OCI-M2 (cell line): ENCODE data around the gene ZNF525.
"Not testable (repeated sequence)": the region's sequence is repeated elsewhere in the genome, so short reads cannot be mapped to it uniquely, and the experiment has no call there.

Experiments used
- DNase-seq: peaks from one replicate; lab custom pipeline; 2025; ENCODE audit not compliant: unreplicated experiment; lab: John Stamatoyannopoulos, UW

Gene ZNF525

DNA sequence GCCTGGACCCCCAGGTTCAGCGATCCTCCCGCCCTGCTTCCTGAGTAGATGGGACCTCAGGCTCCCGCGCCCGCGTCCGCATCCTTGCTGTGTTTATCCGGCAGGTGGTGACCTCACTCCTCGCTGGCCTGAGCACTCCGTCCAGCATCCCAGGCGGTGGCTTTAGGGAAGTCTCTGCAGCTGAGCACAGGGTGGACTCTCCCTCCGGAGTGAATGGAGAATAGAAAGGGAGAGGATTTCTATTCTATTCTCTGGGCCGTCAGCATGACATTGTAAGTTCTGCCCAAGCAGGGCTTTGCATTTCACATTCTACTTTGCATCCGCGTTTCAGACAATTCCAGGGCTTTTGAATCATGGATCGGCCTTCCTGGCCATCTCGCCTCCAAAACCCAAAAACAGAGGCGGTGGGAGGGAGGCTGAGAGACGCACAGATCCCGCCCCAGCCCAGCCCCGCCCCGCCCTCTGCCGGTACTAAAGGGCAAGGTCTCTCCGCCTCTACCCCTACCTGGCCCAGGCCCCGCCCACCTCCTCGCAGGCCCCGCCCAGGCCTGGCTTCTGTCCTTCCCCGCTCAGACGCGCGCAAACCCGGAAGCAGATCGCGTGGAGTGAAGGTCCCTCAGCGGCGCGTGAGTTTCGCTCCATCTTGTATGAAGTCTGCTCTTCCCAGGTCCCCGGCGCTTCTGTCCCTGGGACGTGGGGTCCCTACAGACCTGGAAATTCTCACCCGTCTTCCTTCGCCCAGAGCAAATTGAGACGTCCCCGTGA is at the start of gene ZNF525:
ZNF525 (plus strand) TSS at position 572 of the 765 bp plus-strand sequence. CDS start 6,577 bp downstream, outside the sequence.
- no peak for DNase-seq

DNA sequence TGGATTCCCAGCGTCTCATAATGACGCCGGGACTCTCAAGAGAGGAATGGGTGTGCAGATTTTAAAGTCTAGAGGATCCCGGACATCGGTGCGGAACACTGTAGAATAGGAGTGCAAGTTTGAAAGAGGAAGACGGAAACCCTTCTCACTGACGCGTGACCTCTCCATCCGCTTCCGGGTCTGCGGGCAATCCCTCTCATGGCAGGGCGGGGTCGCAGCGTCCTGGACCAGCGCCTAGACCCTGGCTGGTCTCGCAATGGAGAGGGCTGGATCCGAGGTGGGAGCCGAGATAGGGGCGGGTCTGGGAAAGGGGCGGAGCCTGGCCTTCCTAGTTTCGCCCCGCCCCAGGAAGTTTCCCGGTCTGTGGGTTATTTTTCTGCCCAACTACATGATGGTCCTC is 36.5 kb upstream of the ZNF525 start:
- DNase-seq: no peak

DNA sequence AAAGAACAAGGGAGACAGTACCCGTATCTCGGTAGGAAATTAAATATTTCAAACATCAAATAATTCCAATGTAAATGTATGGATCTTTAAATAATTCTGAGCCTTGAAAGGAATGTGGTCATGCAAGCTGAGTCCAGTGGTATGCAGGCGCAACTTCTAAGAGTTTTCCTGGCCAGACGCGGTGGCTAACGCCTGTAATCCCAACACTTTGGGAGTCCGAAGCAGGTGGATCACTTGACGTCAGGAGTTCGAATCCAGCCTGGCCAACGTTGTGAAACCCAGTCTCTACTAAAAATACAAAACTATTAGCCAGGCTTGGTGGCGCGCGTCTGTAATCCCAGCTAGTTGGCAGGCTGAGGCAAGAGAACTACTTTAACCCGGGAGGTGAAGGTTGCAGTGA is 33.0 kb upstream of the ZNF525 start:
- no peak for DNase-seq

DNA sequence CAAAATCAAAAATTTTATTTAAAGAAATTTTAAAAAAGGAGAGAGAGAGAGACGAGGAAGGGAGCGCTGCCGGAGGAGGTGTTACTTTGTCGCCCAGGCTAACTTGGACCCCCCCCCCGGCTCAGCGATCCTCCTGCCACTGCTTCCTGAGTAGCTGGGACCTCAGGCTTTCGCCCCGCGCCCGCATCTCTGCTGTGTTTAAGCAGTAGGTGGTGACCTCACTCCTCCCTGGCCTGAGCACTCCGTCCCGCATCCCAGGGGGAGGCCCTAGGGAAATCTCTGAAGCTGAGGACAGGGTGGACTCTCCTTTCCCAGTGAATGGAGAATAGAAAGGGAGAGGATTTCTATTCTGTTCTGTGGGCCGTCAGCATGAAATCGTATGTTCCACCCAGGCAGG is 32.4 kb upstream of the ZNF525 start:
- no peak for DNase-seq

DNA sequence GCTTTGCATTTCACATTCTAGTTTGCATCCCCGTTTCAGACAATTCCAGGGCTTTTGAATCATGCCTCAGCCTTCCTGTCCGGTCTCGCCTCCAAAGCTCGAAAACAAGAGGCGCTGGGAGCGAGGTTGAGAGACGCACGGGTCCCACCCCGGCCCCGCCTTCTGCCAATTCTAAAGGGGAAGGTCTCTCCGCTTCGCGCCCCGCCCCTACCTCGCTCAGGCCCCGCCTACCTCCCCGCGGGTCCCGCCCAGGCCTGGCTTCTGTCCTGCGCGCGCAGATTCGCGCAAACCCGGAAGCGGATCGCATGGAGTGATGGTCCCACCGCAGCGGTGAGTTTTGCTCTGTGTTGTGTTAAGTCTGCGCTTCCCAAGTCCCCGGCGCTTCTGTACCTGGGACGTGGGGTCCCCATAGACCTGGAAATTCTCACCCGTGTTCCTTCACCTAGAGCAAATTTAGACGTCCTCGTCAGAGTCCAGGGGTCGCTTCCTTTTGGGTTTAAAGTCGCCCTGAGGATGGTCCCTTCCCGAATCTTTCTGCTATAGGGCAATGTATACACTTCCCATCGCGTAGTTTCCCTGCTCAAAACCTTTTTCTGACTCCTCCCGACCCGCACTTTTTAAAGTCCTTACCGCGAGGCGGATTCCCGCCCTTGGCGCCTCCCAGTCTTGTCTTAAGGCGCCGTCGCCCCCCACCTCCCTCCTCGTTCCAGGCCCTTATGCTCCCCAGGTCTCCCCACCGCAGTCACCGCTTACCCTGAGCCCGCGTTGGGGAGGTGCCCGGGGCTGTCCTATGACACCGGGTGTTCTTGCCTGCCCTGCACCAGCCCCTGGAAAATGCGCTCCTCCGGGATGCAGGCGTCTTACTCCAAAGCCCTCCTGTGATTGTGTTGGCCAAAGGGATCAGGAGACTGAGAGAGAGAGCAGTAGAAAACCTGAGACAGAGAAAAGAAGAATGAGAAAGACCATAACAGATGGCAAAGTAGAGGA is 31.7 kb upstream of the ZNF525 start, which contains the start of gene ZNF845:
ZNF845 (plus strand) TSS at position 287 of the 987 bp plus-strand sequence. CDS start 7,559 bp downstream, outside the sequence.
- peak; percentile 69 for DNase-seq

DNA sequence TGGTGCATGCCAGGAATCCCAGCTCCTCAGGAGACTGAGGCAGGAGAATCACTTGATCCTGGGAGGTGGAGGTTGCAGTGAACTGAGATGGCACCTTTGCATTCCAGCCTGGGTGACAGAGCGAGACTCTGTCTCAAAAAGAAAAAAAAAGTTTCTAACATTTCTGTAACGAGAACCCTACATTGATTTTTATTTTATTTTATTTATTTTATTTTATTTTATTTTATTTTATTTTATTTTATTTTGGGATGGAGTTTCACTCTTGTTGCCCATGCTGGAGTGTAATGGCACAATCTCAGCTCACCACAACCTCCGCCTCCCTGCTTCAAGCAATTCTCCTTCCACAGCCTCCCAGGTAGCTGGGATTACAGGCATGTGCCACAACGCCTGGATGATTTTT is 21.1 kb upstream of the ZNF525 start:
- not testable (repeated sequence) for DNase-seq

DNA sequence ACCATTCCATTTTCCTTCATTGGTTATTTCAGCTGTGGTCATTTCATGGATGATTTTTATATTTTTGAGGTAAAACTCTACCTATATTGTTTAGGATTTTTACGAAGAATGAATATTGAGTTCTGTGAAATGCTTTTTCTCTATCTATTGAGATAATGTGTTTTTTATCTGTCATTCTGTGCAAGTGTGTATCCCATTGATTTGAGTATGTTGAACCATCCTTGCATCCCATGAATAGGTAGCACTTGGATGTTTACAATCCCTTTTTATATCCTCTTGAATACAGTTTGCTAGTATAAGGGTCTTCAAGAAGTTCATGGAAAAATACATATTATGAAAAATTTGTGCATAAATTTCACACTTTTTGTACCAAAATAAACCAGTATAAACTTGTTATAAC is 9.8 kb upstream of the ZNF525 start:
- no peak for DNase-seq

DNA sequence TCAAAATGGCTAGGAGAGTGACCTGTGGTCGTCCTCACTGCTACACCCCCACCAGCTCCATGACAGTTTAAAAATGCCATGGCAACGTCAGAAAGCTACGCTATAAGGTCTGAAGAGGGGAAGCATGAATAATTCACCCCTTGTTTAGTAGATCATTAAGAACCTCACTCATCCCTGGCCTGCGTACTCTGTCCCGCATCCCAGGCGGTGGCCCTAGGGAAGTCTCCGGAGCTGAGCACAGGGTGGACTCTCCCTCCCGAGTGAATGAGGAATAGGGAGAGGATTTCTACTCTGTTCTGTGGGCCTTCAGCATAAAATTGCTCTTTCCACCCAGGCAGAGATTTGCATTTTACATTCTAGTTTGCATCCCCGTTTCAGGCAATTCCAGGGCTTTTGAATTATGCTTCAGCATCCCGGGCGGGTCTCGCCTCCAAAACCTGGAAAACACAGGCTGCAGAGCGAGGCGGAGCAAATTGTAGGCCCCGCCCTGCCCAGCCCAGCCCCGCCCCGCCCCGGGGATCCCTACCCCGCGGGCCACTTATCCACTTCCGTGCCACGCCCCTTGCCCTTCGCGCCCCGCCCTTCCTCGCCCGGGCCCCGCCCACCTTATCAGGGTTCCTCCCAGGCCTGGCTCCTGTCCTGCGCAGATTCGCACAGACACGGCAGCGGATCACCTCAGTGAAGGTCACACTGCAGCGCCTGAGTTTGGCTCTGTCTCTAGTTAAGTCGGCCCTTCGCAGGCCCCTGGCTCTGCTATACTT is 7.5 kb upstream of the ZNF525 start:
- DNase-seq: no peak

- DNase-seq: not testable (repeated sequence)
Measured at GRCh38 chr19:53360056-53360455, 5.4 kb upstream of the ZNF525 start.

DNA sequence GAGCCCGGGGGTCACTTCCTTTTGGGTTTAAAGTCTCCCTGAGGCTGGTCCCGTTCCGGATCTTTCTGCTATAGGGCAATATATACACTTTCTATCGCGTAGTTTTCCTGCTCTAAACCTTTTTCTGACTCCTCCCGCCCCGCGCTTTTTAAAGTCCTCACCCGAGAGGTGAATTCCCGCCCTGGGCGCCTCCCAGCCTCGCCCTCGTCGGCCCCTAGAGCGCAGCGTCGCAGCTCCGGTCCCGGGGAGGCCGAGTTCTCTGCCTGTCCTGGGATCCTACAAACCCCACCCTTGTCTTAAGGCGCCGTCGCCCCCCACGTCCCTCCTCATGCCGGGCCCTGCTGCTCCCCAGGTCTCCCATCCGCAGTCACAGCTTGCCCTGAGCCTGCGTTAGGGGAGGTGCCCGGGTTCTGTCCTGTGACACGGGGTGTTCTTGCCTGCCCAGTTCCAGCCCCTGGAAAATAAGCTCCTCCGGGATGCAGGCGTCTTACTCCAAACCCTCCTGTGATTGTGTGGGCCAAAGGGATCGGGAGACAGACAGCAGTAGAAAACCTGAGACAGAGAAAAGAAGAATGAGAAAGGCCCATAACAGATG is 491 bp downstream of the ZNF525 start:
- DNase-seq: no peak

DNA sequence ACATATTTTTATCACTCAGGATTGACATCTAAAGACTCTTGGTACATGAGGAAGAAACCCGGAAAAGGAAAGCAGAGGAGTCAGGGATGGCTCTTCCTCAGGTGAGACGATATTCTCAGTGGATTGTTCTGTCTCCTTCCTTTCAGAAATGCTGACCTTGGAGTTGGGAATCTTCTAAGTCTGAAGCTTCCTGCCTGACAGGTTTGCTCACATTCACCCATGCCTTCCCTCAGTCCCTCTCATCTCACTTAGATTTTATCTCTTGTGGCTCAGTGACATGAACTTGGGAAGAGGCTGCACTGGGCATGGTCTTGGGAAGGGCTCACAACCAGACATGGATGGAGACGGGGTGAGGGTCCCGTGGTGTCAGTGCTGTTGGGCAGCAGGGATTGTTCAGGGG is 6.7 kb downstream of the ZNF525 start:
- no peak for DNase-seq

DNA sequence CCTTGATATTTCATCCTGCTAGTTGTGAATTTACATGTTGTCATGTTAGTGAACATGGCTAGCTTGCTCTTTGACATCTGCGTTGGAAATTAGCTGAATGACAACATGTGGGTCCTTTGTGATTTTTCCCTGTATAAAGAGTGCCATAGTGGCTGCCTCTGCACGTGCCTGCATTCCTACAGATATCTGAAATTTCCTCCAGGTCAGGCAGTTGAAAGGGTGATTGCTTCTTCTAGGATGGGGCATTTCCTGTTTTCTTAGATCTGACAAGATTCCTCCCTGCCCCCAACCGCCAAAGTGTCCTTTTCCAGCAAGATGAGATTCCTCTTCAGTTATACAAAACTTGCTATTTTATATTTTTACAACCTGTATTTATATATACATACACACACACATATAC is 8.8 kb downstream of the ZNF525 start:
- no peak for DNase-seq

- DNase-seq: no peak
Measured at GRCh38 chr19:53374743-53375142, 9.2 kb downstream of the ZNF525 start.

- no peak for DNase-seq
Measured at GRCh38 chr19:53381376-53381775, 15.9 kb downstream of the ZNF525 start.

DNA sequence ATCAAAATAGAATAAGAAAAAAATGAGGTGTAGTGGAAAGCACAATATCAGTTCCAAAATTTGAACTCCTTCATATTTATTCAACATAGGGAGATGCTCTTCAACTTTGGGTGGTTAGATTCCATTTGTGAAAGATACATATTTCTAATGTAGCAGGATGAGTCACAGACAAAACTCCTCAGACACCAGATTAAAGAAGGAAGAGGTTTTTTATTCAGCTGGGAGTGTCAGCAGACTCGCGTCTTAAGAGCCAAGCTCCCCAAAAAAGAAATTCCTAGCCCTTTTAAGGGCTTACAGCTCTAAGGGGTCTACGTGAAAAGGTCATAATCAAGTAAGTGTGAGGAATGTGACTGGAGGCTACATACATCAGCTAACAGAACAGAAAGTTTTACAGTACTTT is 22.7 kb downstream of the ZNF525 start:
- no peak for DNase-seq

DNA sequence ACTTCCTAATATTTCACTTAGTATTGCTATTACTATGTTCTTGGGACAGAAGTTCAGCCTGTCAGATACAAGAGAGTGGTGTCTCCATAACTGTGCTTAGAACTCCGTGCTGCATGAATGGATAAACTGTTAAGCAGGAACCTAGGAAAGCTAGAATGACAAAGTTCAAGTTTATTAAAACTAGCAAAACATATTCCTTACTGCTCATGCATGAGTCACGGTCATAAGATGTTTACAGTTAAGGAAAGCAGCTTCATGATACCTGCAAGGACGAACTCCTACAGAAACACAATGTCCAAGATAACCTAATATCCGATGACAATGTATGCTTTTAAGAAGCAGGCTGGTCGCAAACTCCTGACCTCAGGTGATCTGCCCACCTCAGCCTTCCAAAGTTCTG is 23.4 kb downstream of the ZNF525 start:
- DNase-seq: no peak

DNA sequence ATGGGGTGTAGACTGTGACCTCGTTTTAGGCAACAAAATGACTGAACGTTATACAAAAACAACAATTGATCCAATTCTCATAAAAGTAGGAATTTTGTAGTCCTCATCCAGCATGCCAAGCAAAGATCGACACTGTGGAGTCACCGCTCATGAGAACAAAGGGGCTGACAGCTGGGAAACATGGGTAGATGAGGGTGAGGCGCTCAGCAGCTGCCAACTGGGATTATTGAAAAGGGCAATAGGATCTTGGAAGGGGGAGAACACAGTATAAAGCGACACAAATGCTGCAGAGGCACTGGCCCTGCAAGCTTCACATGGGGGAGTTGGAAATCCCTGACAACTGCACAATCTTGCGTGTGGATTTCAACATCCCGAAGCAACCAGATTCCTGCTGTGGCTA is 24.1 kb downstream of the ZNF525 start:
- no peak for DNase-seq

- no peak for DNase-seq
Measured at GRCh38 chr19:53389978-53390377, 24.5 kb downstream of the ZNF525 start.

DNA sequence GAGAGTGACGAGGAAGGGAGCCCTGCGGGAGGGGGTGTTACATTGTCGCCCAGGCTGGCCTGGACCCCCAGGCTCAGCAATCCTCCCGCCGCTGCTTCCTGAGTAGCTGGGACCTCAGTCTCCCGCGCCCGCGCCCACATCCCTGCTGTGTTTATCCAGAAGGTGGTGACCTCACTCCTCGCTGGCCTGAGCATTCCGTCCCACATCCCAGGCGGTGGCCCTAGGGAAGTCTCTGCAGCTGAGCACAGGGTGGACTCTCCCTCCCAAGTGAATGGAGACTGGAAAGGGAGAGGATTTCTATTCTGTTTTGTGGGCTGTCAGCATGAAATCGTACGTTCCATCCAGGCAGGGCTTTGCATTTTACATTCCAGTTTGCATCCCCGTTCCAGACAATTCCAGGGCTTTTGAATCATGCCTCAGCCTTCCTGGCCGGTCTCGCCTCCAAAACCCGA is 29.0 kb downstream of the ZNF525 start:
- no peak for DNase-seq

DNA sequence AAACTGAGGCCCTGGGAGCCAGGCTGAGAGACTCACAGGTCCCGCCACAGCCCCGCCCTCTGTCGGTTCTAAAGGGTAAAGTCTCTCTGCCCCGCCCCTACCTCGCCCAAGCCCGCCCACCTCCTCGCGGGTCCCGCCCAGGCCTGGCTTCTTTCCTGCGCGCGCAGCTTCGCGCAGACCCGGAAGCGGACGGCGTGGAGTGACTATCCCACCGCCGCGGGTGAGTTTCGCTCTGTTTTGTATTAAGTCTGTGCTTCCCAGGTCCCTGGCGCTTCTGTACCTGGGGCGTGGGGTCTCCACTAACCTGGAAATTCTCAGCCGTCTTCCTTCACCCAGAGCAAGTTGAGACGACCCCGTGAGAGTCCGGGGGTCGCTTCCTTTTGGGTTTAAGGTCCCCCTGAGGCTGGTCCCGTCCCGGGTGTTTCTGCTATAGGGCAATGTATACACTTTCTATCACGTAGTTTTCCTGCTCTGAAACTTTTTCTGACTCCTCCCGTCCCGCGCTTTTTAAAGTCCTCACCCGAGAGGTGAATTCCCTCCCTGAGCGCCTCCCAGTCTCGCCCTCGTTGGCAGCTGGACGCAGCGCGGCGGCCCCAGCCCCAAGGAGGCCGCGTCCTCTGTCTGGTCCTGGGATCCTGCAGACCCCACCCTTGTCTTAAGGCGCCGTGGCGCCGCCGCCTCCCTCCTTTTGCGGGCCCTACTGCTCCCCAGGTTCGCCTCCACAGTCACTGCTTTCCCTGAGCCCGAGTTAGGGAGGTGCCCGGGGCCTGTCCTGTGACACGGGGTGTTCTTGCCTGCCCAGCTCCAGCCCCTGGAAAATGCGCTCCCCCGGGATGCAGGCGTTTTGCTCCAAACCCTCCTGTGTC is 29.7 kb downstream of the ZNF525 start, which contains the start of gene ZNF765:
ZNF765 (plus strand) TSS at position 176 of the 866 bp plus-strand sequence. CDS start 2,867 bp downstream, outside the sequence.
- DNase-seq: peak; percentile 28
